ENCODE results near the gene RAB4B.
A peak's percentile ranks its signal among the peaks of the same experiment; 100 is the strongest.
"Not testable (repeated sequence)": the region's sequence is repeated elsewhere in the genome, so short reads cannot be mapped to it uniquely, and the experiment has no call there.

The RAB4B gene

DNA sequence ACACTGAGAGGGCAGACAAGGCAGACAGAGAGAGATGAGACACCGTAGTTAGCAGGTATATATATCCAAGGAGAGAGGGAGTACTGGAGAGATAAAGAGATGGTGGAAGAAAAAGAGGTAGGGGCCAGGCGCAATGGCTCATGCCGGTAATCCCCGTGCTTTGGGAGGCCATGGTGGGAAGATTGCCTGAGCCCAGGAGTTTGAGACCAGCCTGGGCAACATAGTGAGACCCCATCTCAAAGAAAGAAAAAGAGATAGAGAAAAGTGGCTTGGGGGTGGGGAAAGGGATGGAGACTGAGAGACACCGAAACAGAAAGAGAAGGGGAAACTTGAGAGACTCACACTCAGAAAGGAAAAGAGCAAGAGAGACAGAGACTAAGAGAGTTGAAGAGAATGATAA lies 2.5 kb downstream of the RAB4B start:
- Histone ChIP-seq H3K27me3 (ENCODE audit: control insufficient read depth, insufficient read depth, low read length, poor library complexity, severe bottlenecking) (no peaks in the 10 kb centered on the region), H3K4me1 (ENCODE audit: control insufficient read depth, insufficient read depth, low read length) (no peaks in the 10 kb centered on the region), H3K36me3 (ENCODE audit: control insufficient read depth, insufficient read depth, low read length) (no peaks in the 10 kb centered on the region), H3K9me3 (ENCODE audit: control insufficient read depth, low read length) (no peaks in the 10 kb centered on the region), H3K4me3 (ENCODE audit: insufficient read depth, low read depth, low read length) (no peak overlapping the region), H3K27ac (ENCODE audit: insufficient read depth, low read depth, low read length, poor library complexity, severe bottlenecking) (no peak overlapping the region)
- WGBS, 2 experiments = 96 to 98% methylated on average over 5 of the region's 5 CpGs

DNA sequence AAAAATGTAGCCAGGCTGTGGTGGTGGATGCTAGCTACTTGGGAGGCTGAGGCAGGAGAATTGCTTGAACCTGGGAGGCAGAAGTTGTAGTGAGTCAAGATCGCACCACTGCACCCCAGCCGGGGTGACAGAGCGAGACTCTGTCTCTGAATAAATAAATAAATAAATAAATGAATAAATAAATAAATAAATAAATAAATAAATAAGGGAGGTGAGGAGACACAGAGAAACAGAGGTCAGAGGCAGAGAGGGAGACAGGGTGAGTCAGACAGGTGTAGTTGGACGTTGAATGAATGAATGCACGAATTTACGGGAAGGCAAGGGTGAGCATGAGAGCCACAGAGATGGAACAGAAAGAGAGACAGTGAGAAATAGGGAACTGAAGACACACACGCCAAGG lies 3.1 kb downstream of the RAB4B start:
- Histone ChIP-seq H3K9me3 (ENCODE audit: control insufficient read depth, low read length) (no peaks in the 10 kb centered on the region), H3K36me3 (ENCODE audit: control insufficient read depth, insufficient read depth, low read length) (no peaks in the 10 kb centered on the region), H3K27me3 (ENCODE audit: control insufficient read depth, insufficient read depth, low read length, poor library complexity, severe bottlenecking) (no peaks in the 10 kb centered on the region), H3K4me3 (ENCODE audit: insufficient read depth, low read depth, low read length) (no peak overlapping the region), H3K4me1 (ENCODE audit: control insufficient read depth, insufficient read depth, low read length) (no peaks in the 10 kb centered on the region), H3K27ac (ENCODE audit: insufficient read depth, low read depth, low read length, poor library complexity, severe bottlenecking) (no peak overlapping the region)
- 93 to 96% methylated on average over 5 to 6 of the region's 7 CpGs for WGBS, 2 experiments

DNA sequence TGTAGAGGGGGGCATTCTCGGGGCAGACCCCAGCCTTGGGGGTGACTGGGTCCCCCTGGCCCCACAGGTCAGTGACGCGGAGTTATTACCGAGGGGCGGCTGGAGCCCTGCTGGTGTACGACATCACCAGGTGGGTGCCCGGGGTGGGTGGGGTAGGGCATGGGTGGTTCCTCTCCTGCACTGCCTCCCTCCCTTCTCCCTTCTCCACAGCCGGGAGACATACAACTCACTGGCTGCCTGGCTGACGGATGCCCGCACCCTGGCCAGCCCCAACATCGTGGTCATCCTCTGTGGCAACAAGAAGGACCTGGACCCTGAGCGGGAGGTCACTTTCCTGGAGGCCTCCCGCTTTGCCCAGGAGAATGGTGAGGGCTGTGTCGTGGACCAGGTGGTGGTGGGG lies 5.7 kb downstream of the RAB4B start:
- Histone ChIP-seq H3K9me3 (ENCODE audit: control insufficient read depth, low read length) (no peaks in the 10 kb centered on the region), H3K36me3 (ENCODE audit: control insufficient read depth, insufficient read depth, low read length) (no peaks in the 10 kb centered on the region), H3K4me1 (ENCODE audit: control insufficient read depth, insufficient read depth, low read length) (no peaks in the 10 kb centered on the region), H3K27ac (ENCODE audit: insufficient read depth, low read depth, low read length, poor library complexity, severe bottlenecking) (no peak overlapping the region), H3K27me3 (ENCODE audit: control insufficient read depth, insufficient read depth, low read length, poor library complexity, severe bottlenecking) (no peaks in the 10 kb centered on the region), H3K4me3 (ENCODE audit: insufficient read depth, low read depth, low read length) (no peak overlapping the region)
- WGBS, 2 experiments = 93 to 96% methylated on average over 13 to 14 of the region's 14 CpGs

DNA sequence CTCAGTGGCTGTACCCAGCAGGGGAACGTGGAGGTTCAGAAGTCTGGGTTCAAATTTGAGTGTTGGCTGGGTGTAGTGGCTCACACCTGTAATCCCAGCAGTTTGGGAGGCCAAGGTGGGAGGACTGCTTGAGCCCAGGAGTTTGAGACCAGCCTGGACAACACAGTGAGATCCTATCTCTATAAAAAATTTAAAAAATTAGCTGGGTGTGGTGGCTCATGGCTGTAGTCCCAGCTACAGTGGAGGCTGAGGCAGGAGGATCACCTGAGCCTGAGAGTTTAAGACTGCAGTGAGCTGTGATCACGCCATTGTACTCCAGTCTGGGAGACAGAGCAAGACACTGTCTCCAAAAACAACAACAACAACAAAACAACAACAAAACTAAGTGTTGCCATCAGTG lies 6.1 kb downstream of the RAB4B start:
- WGBS, 2 experiments = 89 to 92% methylated on average over 2 of the region's 2 CpGs
- not testable (repeated sequence) for H3K4me3 ChIP-seq (ENCODE audit: insufficient read depth, low read depth, low read length); H3K27me3 ChIP-seq (ENCODE audit: control insufficient read depth, insufficient read depth, low read length, poor library complexity, severe bottlenecking); H3K4me1 ChIP-seq (ENCODE audit: control insufficient read depth, insufficient read depth, low read length); H3K27ac ChIP-seq (ENCODE audit: insufficient read depth, low read depth, low read length, poor library complexity, severe bottlenecking); H3K9me3 ChIP-seq (ENCODE audit: control insufficient read depth, low read length); H3K36me3 ChIP-seq (ENCODE audit: control insufficient read depth, insufficient read depth, low read length)

DNA sequence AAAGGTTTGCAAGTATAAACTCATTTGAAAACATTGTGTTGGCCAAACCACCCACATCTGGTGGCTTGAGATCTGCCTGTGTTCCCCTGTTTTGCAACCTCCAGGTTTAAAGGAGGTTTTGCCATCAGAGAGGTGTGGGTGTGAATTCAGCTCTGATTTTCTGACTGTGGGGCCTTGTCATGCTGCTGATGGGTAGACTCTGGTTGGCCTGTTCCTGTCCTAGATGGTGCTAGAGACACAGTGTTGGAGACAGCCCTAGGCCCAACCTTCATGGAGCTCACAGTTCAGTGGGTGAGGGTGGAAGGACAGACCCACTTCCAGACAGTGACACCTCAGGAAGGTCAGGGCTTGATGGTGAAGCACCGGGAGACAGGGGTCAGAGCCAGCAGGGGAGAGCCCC lies 7.5 kb downstream of the RAB4B start:
- H3K9me3 ChIP-seq (ENCODE audit: control insufficient read depth, low read length) = no peaks in the 10 kb centered on the region
- H3K27ac ChIP-seq (ENCODE audit: insufficient read depth, low read depth, low read length, poor library complexity, severe bottlenecking) = no peak overlapping the region
- no peaks in the 10 kb centered on the region for H3K36me3 ChIP-seq (ENCODE audit: control insufficient read depth, insufficient read depth, low read length)
- 94 to 95% methylated on average over 1 of the region's 1 CpG for WGBS, 2 experiments
- no peak overlapping the region for H3K4me3 ChIP-seq (ENCODE audit: insufficient read depth, low read depth, low read length)
- H3K27me3 ChIP-seq (ENCODE audit: control insufficient read depth, insufficient read depth, low read length, poor library complexity, severe bottlenecking) = no peaks in the 10 kb centered on the region
- H3K4me1 ChIP-seq (ENCODE audit: control insufficient read depth, insufficient read depth, low read length) = no peaks in the 10 kb centered on the region

DNA sequence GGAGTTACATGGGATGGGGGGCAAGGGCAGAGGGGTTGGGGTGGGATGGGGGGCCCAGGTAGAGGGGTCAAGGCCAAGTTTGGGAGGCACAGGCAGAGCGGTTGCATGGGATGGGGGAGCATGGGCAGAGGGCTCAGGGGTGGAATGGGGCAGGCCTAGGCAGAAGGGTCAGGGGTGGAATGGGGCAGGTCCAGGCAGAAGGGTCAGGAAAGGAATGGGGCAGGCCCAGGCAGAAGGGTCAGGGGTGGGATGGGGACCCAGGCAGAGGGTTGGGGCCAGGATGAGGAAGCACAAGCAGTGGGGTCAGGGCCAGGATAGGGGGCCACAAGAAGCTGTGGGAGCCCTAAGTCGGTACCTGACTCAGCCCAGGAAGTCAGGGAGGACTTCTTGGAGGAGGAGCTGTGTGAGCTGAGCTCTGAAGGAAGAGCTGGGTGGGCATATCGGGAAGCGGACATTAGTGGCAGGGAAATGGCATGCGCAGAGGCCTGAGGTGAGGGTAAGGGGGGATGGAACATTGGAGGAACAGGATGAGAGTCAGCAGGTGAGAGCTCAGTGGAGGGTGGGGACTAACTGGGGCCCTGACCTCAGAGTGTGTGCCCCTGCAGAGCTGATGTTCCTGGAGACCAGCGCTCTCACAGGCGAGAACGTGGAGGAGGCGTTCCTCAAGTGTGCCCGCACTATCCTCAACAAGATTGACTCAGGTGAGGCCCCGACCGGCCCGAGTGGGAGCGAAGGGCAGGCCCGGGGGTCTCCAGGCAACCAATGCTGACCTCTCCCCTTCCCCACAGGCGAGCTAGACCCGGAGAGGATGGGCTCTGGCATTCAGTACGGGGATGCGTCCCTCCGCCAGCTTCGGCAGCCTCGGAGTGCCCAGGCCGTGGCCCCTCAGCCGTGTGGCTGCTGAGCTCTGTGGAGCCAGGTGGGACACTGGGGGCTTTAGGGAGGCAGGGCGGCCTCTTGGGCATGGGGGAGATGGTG lies 8.3 kb downstream of the RAB4B start:
- Histone ChIP-seq H3K27ac (ENCODE audit: insufficient read depth, low read depth, low read length, poor library complexity, severe bottlenecking) (no peak overlapping the region), H3K9me3 (ENCODE audit: control insufficient read depth, low read length) (no peaks in the 10 kb centered on the region), H3K4me3 (ENCODE audit: insufficient read depth, low read depth, low read length) (no peak overlapping the region), H3K36me3 (ENCODE audit: control insufficient read depth, insufficient read depth, low read length) (no peaks in the 10 kb centered on the region), H3K27me3 (ENCODE audit: control insufficient read depth, insufficient read depth, low read length, poor library complexity, severe bottlenecking) (no peaks in the 10 kb centered on the region), H3K4me1 (ENCODE audit: control insufficient read depth, insufficient read depth, low read length) (no peaks in the 10 kb centered on the region)
- WGBS, 2 experiments = 94 to 95% methylated on average over 25 of the region's 25 CpGs

DNA sequence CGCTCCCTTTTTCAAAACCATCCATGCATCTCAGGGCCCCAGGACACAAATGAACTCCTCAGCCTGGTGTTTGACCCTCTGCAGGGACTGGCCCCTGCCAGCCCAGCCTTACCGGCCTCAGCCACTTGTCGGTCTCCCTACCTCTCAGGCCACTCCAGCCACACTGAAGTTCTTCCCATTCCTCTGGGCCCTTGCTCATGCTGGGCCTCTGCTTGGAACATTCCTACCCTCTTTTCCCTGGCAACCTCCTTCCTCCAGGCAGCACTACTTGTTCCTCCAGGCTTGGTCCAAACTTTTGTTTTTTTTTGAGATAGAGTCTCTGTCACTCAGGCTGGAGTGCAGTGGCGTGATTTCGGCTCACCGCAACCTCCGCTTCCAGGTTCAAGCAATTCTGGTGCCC lies 13.3 kb downstream of the RAB4B start:
- 70 to 72% methylated on average over 7 of the region's 7 CpGs for WGBS, 2 experiments
- Histone ChIP-seq H3K4me1 (ENCODE audit: control insufficient read depth, insufficient read depth, low read length) (no peaks in the 10 kb centered on the region), H3K9me3 (ENCODE audit: control insufficient read depth, low read length) (no peaks in the 10 kb centered on the region), H3K36me3 (ENCODE audit: control insufficient read depth, insufficient read depth, low read length) (no peaks in the 10 kb centered on the region), H3K4me3 (ENCODE audit: insufficient read depth, low read depth, low read length) (no peak overlapping the region), H3K27me3 (ENCODE audit: control insufficient read depth, insufficient read depth, low read length, poor library complexity, severe bottlenecking) (no peaks in the 10 kb centered on the region), H3K27ac (ENCODE audit: insufficient read depth, low read depth, low read length, poor library complexity, severe bottlenecking) (no peak overlapping the region)

DNA sequence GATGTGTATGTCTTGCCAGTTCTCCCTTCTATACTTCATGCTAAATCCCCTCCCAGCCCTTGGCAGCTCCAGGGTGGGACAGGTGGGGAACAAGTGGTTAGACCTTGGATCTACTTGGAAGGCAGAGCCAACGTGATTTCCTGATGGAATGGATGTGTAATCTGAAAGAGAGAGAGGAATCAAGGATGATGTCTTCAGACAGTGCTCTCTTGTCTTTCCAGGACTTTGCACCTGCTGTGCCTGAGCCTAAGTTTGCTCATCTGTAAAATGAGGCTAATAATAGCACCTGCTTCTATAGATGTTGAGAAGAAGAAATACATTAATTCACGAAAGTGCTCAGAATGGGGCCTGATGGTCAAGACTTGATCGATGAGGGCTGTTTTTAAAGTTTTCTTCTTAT lies 13.9 kb downstream of the RAB4B start:
- Histone ChIP-seq H3K4me3 (ENCODE audit: insufficient read depth, low read depth, low read length) (no peak overlapping the region), H3K27ac (ENCODE audit: insufficient read depth, low read depth, low read length, poor library complexity, severe bottlenecking) (no peak overlapping the region), H3K9me3 (ENCODE audit: control insufficient read depth, low read length) (no peaks in the 10 kb centered on the region), H3K4me1 (ENCODE audit: control insufficient read depth, insufficient read depth, low read length) (no peaks in the 10 kb centered on the region), H3K36me3 (ENCODE audit: control insufficient read depth, insufficient read depth, low read length) (no peaks in the 10 kb centered on the region), H3K27me3 (ENCODE audit: control insufficient read depth, insufficient read depth, low read length, poor library complexity, severe bottlenecking) (no peaks in the 10 kb centered on the region)
- 89 to 91% methylated on average over 3 of the region's 3 CpGs for WGBS, 2 experiments

DNA sequence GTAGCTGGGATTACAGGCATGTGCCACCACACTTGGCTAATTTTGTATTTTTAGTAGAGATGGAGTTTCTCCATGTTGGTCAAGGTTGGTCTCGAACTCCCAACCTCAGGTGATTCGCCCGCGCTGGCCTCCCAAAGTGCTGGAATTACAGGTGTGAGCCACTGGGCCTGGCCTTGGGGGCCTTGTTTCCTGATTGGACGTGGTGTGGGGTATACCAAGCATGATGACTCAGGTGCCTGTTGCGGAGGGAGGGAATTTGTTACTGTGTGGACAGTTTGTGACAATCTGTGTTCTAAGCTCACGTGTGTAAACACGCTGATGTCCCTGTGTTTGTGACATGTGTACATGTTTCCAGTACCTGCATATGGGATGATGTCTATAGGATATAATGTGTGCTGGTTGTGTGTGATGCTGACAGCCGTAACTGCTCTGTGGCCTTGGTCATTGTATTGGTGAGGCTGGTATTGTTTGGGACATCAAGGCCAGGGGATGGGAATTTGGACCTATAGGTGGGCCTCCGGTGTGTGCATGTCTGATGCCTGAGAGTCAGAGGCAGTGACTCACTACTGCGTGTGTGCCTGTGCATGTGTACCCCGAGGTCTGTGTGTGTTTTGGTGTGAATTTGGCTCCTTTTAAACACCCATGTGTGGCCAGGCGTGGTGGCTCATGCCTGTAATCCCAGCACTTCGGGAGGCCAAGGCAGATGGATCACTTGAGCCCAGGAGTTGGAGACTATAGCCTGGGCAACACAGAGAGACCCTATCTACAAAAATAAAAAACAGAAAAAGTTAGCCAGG lies 19.3 kb downstream of the RAB4B start:
- H3K27ac ChIP-seq (ENCODE audit: insufficient read depth, low read depth, low read length, poor library complexity, severe bottlenecking) = no peak overlapping the region
- 92 to 93% methylated on average over 14 of the region's 14 CpGs for WGBS, 2 experiments

DNA sequence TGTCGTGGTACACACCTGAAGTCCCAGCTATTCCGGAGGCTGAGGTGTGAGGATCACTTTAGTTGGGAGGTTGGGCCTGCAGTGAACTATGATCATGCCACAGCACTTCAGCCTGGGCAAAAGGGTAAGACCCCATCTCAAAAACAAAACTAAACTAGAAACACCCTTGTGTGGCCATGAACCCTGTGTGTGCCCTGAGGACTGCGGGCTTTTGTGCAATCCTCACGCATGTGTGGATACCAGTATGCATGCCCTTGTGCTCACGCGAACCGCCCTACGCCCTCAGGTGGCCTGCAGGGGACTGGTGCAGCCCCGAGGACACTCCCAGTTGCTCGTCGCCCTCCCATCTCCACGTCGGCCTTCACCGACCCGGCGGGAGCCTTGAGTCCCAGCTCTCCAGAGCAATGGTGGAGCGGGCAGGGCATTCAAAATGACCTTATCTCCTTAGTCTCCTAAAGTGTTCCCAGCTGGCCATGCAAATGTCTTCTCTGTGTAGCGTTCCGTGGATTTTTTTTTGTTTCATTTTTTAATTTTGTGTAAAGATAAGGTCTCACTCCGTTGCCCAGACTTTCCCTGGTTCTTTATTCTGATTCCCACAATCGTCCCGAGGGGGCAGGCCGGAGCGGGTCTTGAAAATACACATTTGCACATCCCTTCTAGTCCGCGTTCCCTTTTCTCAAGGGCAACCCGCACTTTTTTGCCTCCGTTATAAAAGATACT lies 20.1 kb downstream of the RAB4B start:
- Histone ChIP-seq H3K27ac (ENCODE audit: insufficient read depth, low read depth, low read length, poor library complexity, severe bottlenecking) (peak overlapping the region; percentile 88), H3K4me1 (ENCODE audit: control insufficient read depth, insufficient read depth, low read length) (peaks cover 27% of the 10 kb centered on the region), H3K4me3 (ENCODE audit: insufficient read depth, low read depth, low read length) (peak overlapping the region; percentile 53), H3K27me3 (ENCODE audit: control insufficient read depth, insufficient read depth, low read length, poor library complexity, severe bottlenecking) (no peaks in the 10 kb centered on the region), H3K36me3 (ENCODE audit: control insufficient read depth, insufficient read depth, low read length) (peaks cover 7% of the 10 kb centered on the region), H3K9me3 (ENCODE audit: control insufficient read depth, low read length) (no peaks in the 10 kb centered on the region)
- WGBS, 2 experiments = 11 to 13% methylated on average over 28 of the region's 28 CpGs

More for the DNA sequence above, 19.3 kb downstream of the RAB4B start:
- H3K36me3 ChIP-seq (ENCODE audit: control insufficient read depth, insufficient read depth, low read length) = peaks cover 7% of the 10 kb centered on the region
- no peaks in the 10 kb centered on the region for H3K27me3 ChIP-seq (ENCODE audit: control insufficient read depth, insufficient read depth, low read length, poor library complexity, severe bottlenecking)
- H3K4me3 ChIP-seq (ENCODE audit: insufficient read depth, low read depth, low read length) = peak overlapping the region; percentile 53
- no peaks in the 10 kb centered on the region for H3K9me3 ChIP-seq (ENCODE audit: control insufficient read depth, low read length)
- H3K4me1 ChIP-seq (ENCODE audit: control insufficient read depth, insufficient read depth, low read length) = peaks cover 21% of the 10 kb centered on the region

Measured in ectodermal cell (in vitro differentiated cells).